K562 (cell line): ENCODE results near the gene SHISA5. TPM values are rescaled to one million over a fixed set of nuclear protein-coding genes. Genes with fewer than 3 reads are reported as not detected.

Experiments
- ATF1 ChIP-seq, 2 experiments: fragments of 450-650 bp in 1 of 2; IDR thresholded peaks; 2 replicates each; pipeline ENCODE4 v1.6.1; 2016; ENCODE audit warnings: missing compliant biosample characterization in 1 of 2, missing genetic modification characterization in 1 of 2
- CBX8 ChIP-seq: fragments of 200-600 bp; sonication (generic); IDR thresholded peaks from 2 replicates; pipeline ENCODE4 v1.6.1; 2012; ENCODE audit warnings: borderline replicate concordance, mixed run types, low read depth, mild to moderate bottlenecking, moderate library complexity, mixed read lengths, low read length, control low read depth, inconsistent platforms; ENCODE audit not compliant: poor library complexity, severe bottlenecking; ENCODE audit errors: extremely low read depth
- CSDE1 ChIP-seq, 2 experiments: fragments of 450-650 bp; IDR thresholded peaks; 2 replicates each; pipeline ENCODE4 v1.6.1; 2016; ENCODE audit warnings: mild to moderate bottlenecking in 1 of 2
- DIDO1 ChIP-seq: fragments of 450-650 bp; IDR thresholded peaks from 2 replicates; pipeline ENCODE4 v1.6.1; 2016; ENCODE audit warnings: low read depth, missing biosample characterization, missing genetic modification characterization
- E2F3 ChIP-seq: fragments of 250-450 bp; sonication (Bioruptor Pico); IDR thresholded peaks from 2 replicates; pipeline ENCODE4 v1.4.0; 2020; ENCODE audit warnings: mild to moderate bottlenecking
- HMG20B ChIP-seq: fragments of 250-450 bp; sonication (Bioruptor Pico); IDR thresholded peaks from 2 replicates; pipeline ENCODE4 v1.5.0; 2021; ENCODE audit warnings: mild to moderate bottlenecking
- MED1 ChIP-seq: sonication (generic); formaldehyde crosslinking; IDR thresholded peaks from 2 replicates; pipeline ENCODE4 v1.8.1; 2023; ENCODE audit warnings: missing genetic modification reagents, borderline replicate concordance
- MEF2A ChIP-seq: IDR thresholded peaks from 2 replicates; pipeline ENCODE4 v1.6.1; 2011; ENCODE audit warnings: low read depth, mild to moderate bottlenecking, low read length, moderate library complexity; ENCODE audit not compliant: control insufficient read depth
- MEIS2 ChIP-seq: fragments of 450-650 bp; IDR thresholded peaks from 2 replicates; pipeline ENCODE4 v1.6.1; 2014; ENCODE audit warnings: mild to moderate bottlenecking; ENCODE audit not compliant: partially characterized antibody
- POLR2H ChIP-seq: IDR thresholded peaks from 2 replicates; pipeline ENCODE4 v1.6.1; 2016; ENCODE audit warnings: missing genetic modification characterization, low read depth, mild to moderate bottlenecking, control low read depth, missing compliant biosample characterization, moderate library complexity
- POLR3G ChIP-seq: IDR thresholded peaks from 2 replicates; pipeline ENCODE4 v1.6.1; 2011; ENCODE audit not compliant: insufficient read length, insufficient replicate concordance; ENCODE audit errors: extremely low read depth
- RBM25 ChIP-seq: fragments of 200-400 bp; formaldehyde crosslinking; IDR thresholded peaks from 2 replicates; pipeline ENCODE4 v1.6.1; 2018; ENCODE audit warnings: low read length, low read depth, moderate library complexity; ENCODE audit not compliant: severe bottlenecking
- RBM39 ChIP-seq: fragments of 200-400 bp; formaldehyde crosslinking; optimal IDR thresholded peaks from 2 replicates; pipeline ENCODE3; 2018; ENCODE audit warnings: low read depth, low read length
- TGIF2 ChIP-seq: sonication (generic); formaldehyde crosslinking; IDR thresholded peaks from 2 replicates; pipeline ENCODE4 v1.8.1; 2022; ENCODE audit warnings: mild to moderate bottlenecking, missing genetic modification reagents, moderate library complexity
- ZBTB26 ChIP-seq: fragments of 450-650 bp; formaldehyde crosslinking; IDR thresholded peaks from 2 replicates; pipeline ENCODE4 v1.4.0; 2022; ENCODE audit warnings: missing genetic modification characterization
- ZNF184 ChIP-seq: sonication (generic); formaldehyde crosslinking; IDR thresholded peaks from 2 replicates; pipeline ENCODE4 v1.5.0; 2020; ENCODE audit warnings: missing genetic modification reagents
- ZNF431 ChIP-seq: sonication (generic); formaldehyde crosslinking; IDR thresholded peaks from 2 replicates; pipeline ENCODE4 v1.8.0; 2022; ENCODE audit warnings: mild to moderate bottlenecking, missing genetic modification reagents
- ZNF57 ChIP-seq: fragments of 450-650 bp; formaldehyde crosslinking; IDR thresholded peaks from 2 replicates; pipeline ENCODE4 v1.4.0; 2020; ENCODE audit warnings: mild to moderate bottlenecking, moderate library complexity
- ZNF586 ChIP-seq: fragments of 450-650 bp; formaldehyde crosslinking; conservative IDR thresholded peaks from 2 replicates; pipeline ENCODE4 v1.4.0; 2020; ENCODE audit warnings: mild to moderate bottlenecking, moderate library complexity
- polyA plus RNA-seq, 8 experiments: library from polyadenylated mRNA; depleted of rRNA in 4 of 8; stranded (reverse) in 5 of 8; unstranded in 3 of 8; fragments of >200 nt; fragmentation: Nextera tagmentation in 2 of 8; fragmentation: Illumina TruSeq in 1 of 8; extraction: Ambion mirVana in 2 of 8; extraction: Trizol in 1 of 8; gene quantifications; 2 replicates each; pipeline versions ENCODE4 v1.2.1 to v1.2.3, GENCODE V29; 2011 to 2014; ENCODE audit warnings: inconsistent platforms in 1 of 8, missing spikeins in 1 of 8
- total RNA-seq, 7 experiments: library from RNA; depleted of rRNA in 6 of 7; stranded (reverse); fragments of >200 nt in 6 of 7; fragmentation: Illumina TruSeq in 2 of 7; extraction: Trizol in 2 of 7; gene quantifications; 2 replicates each; pipeline versions ENCODE4 v1.2.1 to v1.2.3, GENCODE V29; 2011 to 2021; ENCODE audit warnings: low replicate concordance in 1 of 7
- TF ChIP-seq, protein P1 (sequence below): sonication (generic); formaldehyde crosslinking; IDR thresholded peaks from 2 replicates; pipeline ENCODE4 v1.8.0; 2022; ENCODE audit warnings: mild to moderate bottlenecking, missing genetic modification reagents
- TF ChIP-seq, protein P2 (sequence below): fragments of 250-450 bp; sonication (Bioruptor Pico); IDR thresholded peaks from 2 replicates; pipeline ENCODE4 v1.4.0; 2020
- TF ChIP-seq, protein P3 (sequence below): fragments of 450-650 bp; conservative IDR thresholded peaks from 2 replicates; pipeline ENCODE4 v1.6.1; 2016; ENCODE audit warnings: missing genetic modification characterization, low read depth, mild to moderate bottlenecking, missing compliant biosample characterization, moderate library complexity

SHISA5 gene
- total and polyA plus RNA-seq, 9 of the 15 experiments (the other 6 are each of a cell fraction or from before 2014, with no cell fraction given): 8.4 to 85.8 (median 56.1) TPM

DNA sequence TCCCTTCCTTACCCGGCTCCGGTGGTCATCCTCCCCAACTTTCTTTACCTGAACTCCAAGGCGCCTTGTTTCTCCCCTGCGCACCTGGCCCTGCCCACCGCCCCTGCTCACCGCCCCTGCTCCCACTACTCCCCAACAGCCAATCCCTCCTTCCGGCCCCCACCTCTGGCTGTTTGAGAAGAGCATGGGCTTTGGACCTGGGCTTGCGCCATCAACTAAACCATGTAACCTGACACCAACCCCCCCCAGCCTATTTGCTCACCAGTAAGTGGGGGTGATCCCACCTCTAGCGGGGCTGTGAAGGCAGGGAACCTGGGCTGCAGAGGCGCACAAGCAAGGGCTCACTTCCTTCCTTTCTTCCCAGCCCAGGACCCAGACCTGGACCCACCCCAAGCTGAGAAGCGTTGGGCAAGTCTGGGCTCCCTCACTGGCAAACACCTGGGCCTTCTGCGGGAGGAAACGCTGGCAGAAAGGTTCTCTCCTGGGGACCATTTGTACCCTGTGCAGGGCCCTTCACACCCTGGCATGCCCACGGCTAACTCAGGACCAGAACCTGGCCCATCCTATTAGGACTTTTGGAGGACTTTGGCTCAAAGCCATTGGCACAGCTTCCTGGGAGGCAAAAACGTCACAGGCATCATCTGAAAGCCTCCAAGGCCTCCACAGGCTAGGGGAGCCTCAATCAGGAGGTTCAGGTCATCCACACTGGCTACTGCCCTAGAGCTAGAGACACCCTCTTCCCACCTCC, 73.8 kb downstream of the SHISA5 start, which contains the start of gene PLXNB1 (continued):
- no peak for TF ChIP-seq MEIS2
- no peak for TF ChIP-seq E2F3 (CRISPR knock-in tag)
- TF ChIP-seq CBX8: no peak
- no peak for TF ChIP-seq ZNF184 (CRISPR knock-in tag)
- no peak for TF ChIP-seq ZNF431 (CRISPR knock-in tag)
- TF ChIP-seq MED1 (CRISPR knock-in tag): no peak
- TF ChIP-seq MEF2A: no peak
- no peak for TF ChIP-seq RBM25
- TF ChIP-seq CSDE1 (IDR thresholded peaks at IDR 0.05): no peak
- TF ChIP-seq DIDO1 (tag): no peak
- no peak for TF ChIP-seq TGIF2 (CRISPR knock-in tag)
- TF ChIP-seq, protein P1, sequence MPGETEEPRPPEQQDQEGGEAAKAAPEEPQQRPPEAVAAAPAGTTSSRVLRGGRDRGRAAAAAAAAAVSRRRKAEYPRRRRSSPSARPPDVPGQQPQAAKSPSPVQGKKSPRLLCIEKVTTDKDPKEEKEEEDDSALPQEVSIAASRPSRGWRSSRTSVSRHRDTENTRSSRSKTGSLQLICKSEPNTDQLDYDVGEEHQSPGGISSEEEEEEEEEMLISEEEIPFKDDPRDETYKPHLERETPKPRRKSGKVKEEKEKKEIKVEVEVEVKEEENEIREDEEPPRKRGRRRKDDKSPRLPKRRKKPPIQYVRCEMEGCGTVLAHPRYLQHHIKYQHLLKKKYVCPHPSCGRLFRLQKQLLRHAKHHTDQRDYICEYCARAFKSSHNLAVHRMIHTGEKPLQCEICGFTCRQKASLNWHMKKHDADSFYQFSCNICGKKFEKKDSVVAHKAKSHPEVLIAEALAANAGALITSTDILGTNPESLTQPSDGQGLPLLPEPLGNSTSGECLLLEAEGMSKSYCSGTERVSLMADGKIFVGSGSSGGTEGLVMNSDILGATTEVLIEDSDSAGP (CRISPR knock-in tag): no peak
- TF ChIP-seq POLR2H: no peak
- TF ChIP-seq, protein P2, sequence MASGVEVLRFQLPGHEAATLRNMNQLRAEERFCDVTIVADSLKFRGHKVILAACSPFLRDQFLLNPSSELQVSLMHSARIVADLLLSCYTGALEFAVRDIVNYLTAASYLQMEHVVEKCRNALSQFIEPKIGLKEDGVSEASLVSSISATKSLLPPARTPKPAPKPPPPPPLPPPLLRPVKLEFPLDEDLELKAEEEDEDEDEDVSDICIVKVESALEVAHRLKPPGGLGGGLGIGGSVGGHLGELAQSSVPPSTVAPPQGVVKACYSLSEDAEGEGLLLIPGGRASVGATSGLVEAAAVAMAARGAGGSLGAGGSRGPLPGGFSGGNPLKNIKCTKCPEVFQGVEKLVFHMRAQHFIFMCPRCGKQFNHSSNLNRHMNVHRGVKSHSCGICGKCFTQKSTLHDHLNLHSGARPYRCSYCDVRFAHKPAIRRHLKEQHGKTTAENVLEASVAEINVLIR (CRISPR knock-in tag): no peak
- TF ChIP-seq ATF1 (CRISPR knock-in tag; IDR thresholded peaks at IDR 0.05): no peak
- peak; percentile 22; the same call in 1 of the 2 replicates for TF ChIP-seq ATF1 (tag; IDR thresholded peaks at IDR 0.05)
- TF ChIP-seq POLR3G: no peak
- no peak for TF ChIP-seq ZNF57 (CRISPR knock-in tag)
- no peak for TF ChIP-seq RBM39
- no peak for TF ChIP-seq ZBTB26
- no peak for TF ChIP-seq HMG20B (CRISPR knock-in tag)
- TF ChIP-seq ZNF586: no peak
- TF ChIP-seq, protein P3, sequence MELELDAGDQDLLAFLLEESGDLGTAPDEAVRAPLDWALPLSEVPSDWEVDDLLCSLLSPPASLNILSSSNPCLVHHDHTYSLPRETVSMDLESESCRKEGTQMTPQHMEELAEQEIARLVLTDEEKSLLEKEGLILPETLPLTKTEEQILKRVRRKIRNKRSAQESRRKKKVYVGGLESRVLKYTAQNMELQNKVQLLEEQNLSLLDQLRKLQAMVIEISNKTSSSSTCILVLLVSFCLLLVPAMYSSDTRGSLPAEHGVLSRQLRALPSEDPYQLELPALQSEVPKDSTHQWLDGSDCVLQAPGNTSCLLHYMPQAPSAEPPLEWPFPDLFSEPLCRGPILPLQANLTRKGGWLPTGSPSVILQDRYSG (tag): no peak
